Subcutaneous abdominal adipose tissue (tissue), 5 donors: ENCODE data around the gene PCSK6.

Experiments used
- H3K27ac ChIP-seq: one replicate; pipeline ENCODE4 v1.7.0; 2013; ENCODE audit warnings: low read depth, mild to moderate bottlenecking, inconsistent platforms, low read length, moderate library complexity
- H3K27me3 ChIP-seq, 5 donors: one replicate each; pipeline ENCODE4 v1.7.0; 2013; ENCODE audit warnings: low read length in 5 of 5, inconsistent platforms in 1 of 5; ENCODE audit not compliant: control insufficient read depth in 5 of 5, insufficient read depth in 4 of 5
- H3K36me3 ChIP-seq, 5 donors: one replicate each; pipeline ENCODE4 v1.7.0; 2013; ENCODE audit warnings: low read length in 5 of 5; ENCODE audit not compliant: control insufficient read depth in 5 of 5, insufficient read depth in 5 of 5
- H3K4me1 ChIP-seq, 5 donors: one replicate each; pipeline ENCODE4 v1.7.0; 2013; ENCODE audit warnings: low read length in 5 of 5, mild to moderate bottlenecking in 3 of 5, moderate library complexity in 1 of 5; ENCODE audit not compliant: control insufficient read depth in 5 of 5, insufficient read depth in 5 of 5
- H3K4me3 ChIP-seq, 5 donors: one replicate each; pipeline ENCODE4 v1.7.0; 2013; ENCODE audit warnings: low read length in 5 of 5, low read depth in 1 of 5
- H3K9ac ChIP-seq, 5 donors: one replicate each; pipeline ENCODE4 v1.7.0; 2013; ENCODE audit warnings: low read length in 5 of 5, mild to moderate bottlenecking in 4 of 5, moderate library complexity in 3 of 5
- H3K9me3 ChIP-seq, 5 donors: one replicate each; pipeline ENCODE4 v1.7.0; 2013; ENCODE audit warnings: low read length in 5 of 5; ENCODE audit not compliant: control insufficient read depth in 5 of 5
- donor health status: healthy.
- donor health status: healthy.
- donor health status: healthy.
- donor health status: healthy.
- donor health status: healthy.

The PCSK6 gene

GRCh38 chr15:101439920-101440319 lies 49.6 kb downstream of the PCSK6 start:
- Histone ChIP-seq H3K27me3 (peaks cover 0 to 11% (median 0%) of the 10 kb centered on the region in 5 donors), H3K9me3 (no peaks in the 10 kb centered on the region), H3K27ac (no peak overlapping the region), H3K36me3 (no peaks in the 10 kb centered on the region), H3K4me1 (peaks cover 0 to 21% (median 13%) of the 10 kb centered on the region in 5 donors), H3K9ac (no peak overlapping the region), H3K4me3 (peak overlapping the region in 4 of 5 donors; percentile 27 to 40 (median 30))

GRCh38 chr15:101439285-101439919 lies 50.1 kb downstream of the PCSK6 start:
- Histone ChIP-seq H3K9me3 (no peaks in the 10 kb centered on the region), H3K4me1 (peaks cover 3 to 21% (median 13%) of the 10 kb centered on the region in 5 donors), H3K27me3 (peaks cover 0 to 11% (median 0%) of the 10 kb centered on the region in 5 donors), H3K4me3 (peak overlapping the region in 1 of 5 donors; percentile 8), H3K27ac (no peak overlapping the region), H3K36me3 (no peaks in the 10 kb centered on the region), H3K9ac (no peak overlapping the region)

- Histone ChIP-seq H3K9ac (no peak overlapping the region), H3K27me3 (peaks cover 0 to 11% (median 0%) of the 10 kb centered on the region in 5 donors), H3K36me3 (no peaks in the 10 kb centered on the region), H3K4me1 (peaks cover 3 to 21% (median 13%) of the 10 kb centered on the region in 5 donors), H3K4me3 (no peak overlapping the region), H3K27ac (no peak overlapping the region), H3K9me3 (no peaks in the 10 kb centered on the region)
Observed at GRCh38 chr15:101438482-101439284, 50.8 kb downstream of the PCSK6 start.

- no peak overlapping the region for H3K27ac ChIP-seq
- H3K9me3 ChIP-seq = no peaks in the 10 kb centered on the region
- peaks cover 0 to 11% (median 0%) of the 10 kb centered on the region in 5 donors for H3K27me3 ChIP-seq
- no peak overlapping the region for H3K9ac ChIP-seq
- no peaks in the 10 kb centered on the region for H3K36me3 ChIP-seq
- no peak overlapping the region for H3K4me3 ChIP-seq
- H3K4me1 ChIP-seq = peaks cover 3 to 21% (median 13%) of the 10 kb centered on the region in 5 donors
Observed at GRCh38 chr15:101437618-101438481, 51.7 kb downstream of the PCSK6 start.

GRCh38 chr15:101437209-101437608 lies 52.3 kb downstream of the PCSK6 start:
- Histone ChIP-seq H3K27me3 (peaks cover 0 to 11% (median 0%) of the 10 kb centered on the region in 5 donors), H3K9ac (no peak overlapping the region), H3K27ac (no peak overlapping the region), H3K9me3 (no peaks in the 10 kb centered on the region), H3K4me1 (peaks cover 3 to 21% (median 13%) of the 10 kb centered on the region in 5 donors), H3K36me3 (no peaks in the 10 kb centered on the region), H3K4me3 (no peak overlapping the region)

- Histone ChIP-seq H3K4me1 (peaks cover 3 to 21% (median 13%) of the 10 kb centered on the region in 5 donors), H3K36me3 (no peaks in the 10 kb centered on the region), H3K9ac (no peak overlapping the region), H3K27me3 (peaks cover 0 to 11% (median under 1%) of the 10 kb centered on the region in 5 donors), H3K9me3 (no peaks in the 10 kb centered on the region), H3K27ac (no peak overlapping the region), H3K4me3 (no peak overlapping the region)
Observed at GRCh38 chr15:101436526-101436925, 53.0 kb downstream of the PCSK6 start.

- Histone ChIP-seq H3K27ac (no peak overlapping the region), H3K27me3 (peaks cover 0 to 11% (median 3%) of the 10 kb centered on the region in 5 donors), H3K9me3 (no peaks in the 10 kb centered on the region), H3K4me1 (peaks cover 3 to 21% (median 13%) of the 10 kb centered on the region in 5 donors), H3K9ac (no peak overlapping the region), H3K36me3 (no peaks in the 10 kb centered on the region), H3K4me3 (no peak overlapping the region)
Observed at GRCh38 chr15:101435761-101436160, 53.7 kb downstream of the PCSK6 start.

GRCh38 chr15:101434032-101434920 lies 55.2 kb downstream of the PCSK6 start:
- no peak overlapping the region for H3K27ac ChIP-seq
- H3K9ac ChIP-seq = no peak overlapping the region
- no peaks in the 10 kb centered on the region for H3K9me3 ChIP-seq
- no peak overlapping the region for H3K4me3 ChIP-seq
- H3K36me3 ChIP-seq = no peaks in the 10 kb centered on the region
- peaks cover 3 to 10% (median 5%) of the 10 kb centered on the region in 5 donors for H3K4me1 ChIP-seq
- H3K27me3 ChIP-seq = peaks cover 0 to 14% (median 3%) of the 10 kb centered on the region in 5 donors

- Histone ChIP-seq H3K9ac (no peak overlapping the region), H3K4me3 (no peak overlapping the region)
Observed at GRCh38 chr15:101433396-101433795, 56.1 kb downstream of the PCSK6 start.

More at GRCh38 chr15:101433396-101433795, 56.1 kb downstream of the PCSK6 start:
- no peak overlapping the region for H3K27ac ChIP-seq
- no peaks in the 10 kb centered on the region for H3K36me3 ChIP-seq
- H3K4me1 ChIP-seq = peaks cover 0 to 3% (median 0%) of the 10 kb centered on the region in 5 donors
- no peaks in the 10 kb centered on the region for H3K9me3 ChIP-seq
- peaks cover 0 to 13% (median 3%) of the 10 kb centered on the region in 5 donors for H3K27me3 ChIP-seq
